Testis (tissue), 3 donors: Measurements from ENCODE around the gene TRIM16. TPM values are rescaled to one million over a fixed set of nuclear protein-coding genes. Genes with fewer than 3 reads are reported as not detected.
"Not testable (repeated sequence)": the region's sequence is repeated elsewhere in the genome, so short reads cannot be mapped to it uniquely, and the experiment has no call there.

Source experiments
- DNase-seq: peaks from one replicate; pipeline ENCODE4 v3.0.0-alpha.2; 2019
- H3K27ac ChIP-seq, 2 donors: fragments of 200-600 bp; sonication (generic); one replicate each; pipeline ENCODE4 v1.5.1; 2019
- H3K27me3 ChIP-seq: fragments of 200-600 bp; sonication (generic); one replicate; pipeline ENCODE4 v1.5.1; 2019
- H3K36me3 ChIP-seq: fragments of 200-600 bp; sonication (generic); one replicate; pipeline ENCODE4 v1.5.1; 2017; ENCODE audit warnings: low read depth; ENCODE audit errors: missing control alignments
- H3K4me1 ChIP-seq: fragments of 200-600 bp; sonication (generic); one replicate; pipeline ENCODE4 v1.5.1; 2019
- H3K4me3 ChIP-seq, 2 donors: fragments of 200-600 bp; sonication (generic); one replicate each; pipeline ENCODE4 v1.5.1; 2017 to 2019
- H3K9me3 ChIP-seq: fragments of 200-600 bp; sonication (generic); one replicate; pipeline ENCODE4 v1.5.1; 2017
- WGBS, 2 donors: methylation state at CpG; one replicate each; pipeline ENCODE4 v1.1.5; 2018; 5-methylcytosine and 5-hydroxymethylcytosine counted together
- intact Hi-C: fragments of 100-400 bp; cut with DNase I; formaldehyde crosslinking; loops from one replicate; pipeline ENCODE4 v1.15.1; 2023; ENCODE audit warnings: low total_unique reads
- polyA plus RNA-seq: library from polyadenylated mRNA; stranded (reverse); fragments of 350-450 nt; fragmentation: Illumina TruSeq; extraction: RNeasy Lipid Tissue Mini Kit (QIAGEN cat#74804); gene quantifications from one replicate; pipeline ENCODE4 v1.2.3, GENCODE V29; 2014; ENCODE audit warnings: low read depth, low replicate concordance; ENCODE audit not compliant: insufficient read depth
- total RNA-seq, 2 donors: library from RNA; depleted of rRNA; stranded (reverse); fragments of >200 nt; gene quantifications; one replicate each; pipeline ENCODE4 v1.2.3, GENCODE V29; 2016

TRIM16 gene
- total and polyA plus RNA-seq, 3 donors from 2014 or later = 24.4 to 52.5 (median 38.3) TPM

- 89 to 96% methylated on average over 2 of the region's 2 CpGs for WGBS, 2 donors
- H3K4me3 ChIP-seq, H3K4me1 ChIP-seq, H3K27me3 ChIP-seq, intact Hi-C loops, H3K27ac ChIP-seq, DNase-seq, H3K9me3 ChIP-seq, H3K36me3 ChIP-seq: not testable (repeated sequence)
These were observed 53.1 kb downstream of the TRIM16 start for GRCh38 chr17:15630930-15631453.

GRCh38 chr17:15629991-15630390 lies 54.1 kb downstream of the TRIM16 start:
- H3K9me3 ChIP-seq, H3K27ac ChIP-seq, H3K36me3 ChIP-seq, intact Hi-C loops, H3K4me1 ChIP-seq, DNase-seq, H3K4me3 ChIP-seq, H3K27me3 ChIP-seq: not testable (repeated sequence)
- 62 to 81% methylated on average over 7 of the region's 7 CpGs for WGBS, 2 donors

GRCh38 chr17:15623661-15624209 lies 60.4 kb downstream of the TRIM16 start:
- H3K4me3 ChIP-seq, H3K27ac ChIP-seq, H3K36me3 ChIP-seq, H3K27me3 ChIP-seq, H3K4me1 ChIP-seq, intact Hi-C loops, H3K9me3 ChIP-seq, DNase-seq: not testable (repeated sequence)
- 81 to 85% methylated on average over 3 of the region's 3 CpGs for WGBS, 2 donors

GRCh38 chr17:15623255-15623654 lies 60.9 kb downstream of the TRIM16 start:
- not testable (repeated sequence) for DNase-seq

GRCh38 chr17:15622124-15622523 lies 62.0 kb downstream of the TRIM16 start:
- intact Hi-C loops, H3K4me1 ChIP-seq, H3K4me3 ChIP-seq, H3K27ac ChIP-seq, DNase-seq, H3K27me3 ChIP-seq, H3K9me3 ChIP-seq, H3K36me3 ChIP-seq: not testable (repeated sequence)
- WGBS, 2 donors = 89 to 91% methylated on average over 4 to 7 of the region's 8 CpGs

More at GRCh38 chr17:15623255-15623654, 60.9 kb downstream of the TRIM16 start:
- H3K4me3 ChIP-seq, H3K36me3 ChIP-seq, H3K4me1 ChIP-seq, intact Hi-C loops, H3K27ac ChIP-seq, H3K9me3 ChIP-seq, H3K27me3 ChIP-seq: not testable (repeated sequence)
- WGBS, 2 donors = 82 to 96% methylated on average over 3 of the region's 4 CpGs

GRCh38 chr17:15619331-15620058 lies 64.6 kb downstream of the TRIM16 start, which contains the start of gene FBXW10B:
FBXW10B (minus strand) TSS chr17:15619704; CDS start chr17:15619512, 192 bp downstream.
- H3K36me3 ChIP-seq, DNase-seq, intact Hi-C loops, H3K4me3 ChIP-seq, H3K27me3 ChIP-seq, H3K27ac ChIP-seq, H3K4me1 ChIP-seq, H3K9me3 ChIP-seq: not testable (repeated sequence)
- WGBS, 2 donors = 49 to 55% methylated on average over 11 of the region's 12 CpGs

- H3K27me3 ChIP-seq, intact Hi-C loops: not testable (repeated sequence)
- WGBS, 2 donors = 65 to 71% methylated on average over 4 of the region's 4 CpGs
These were observed 67.3 kb downstream of the TRIM16 start for GRCh38 chr17:15616828-15617227.

GRCh38 chr17:15615850-15616249 lies 68.3 kb downstream of the TRIM16 start:
- H3K4me1 ChIP-seq, H3K27ac ChIP-seq, H3K9me3 ChIP-seq, DNase-seq, H3K36me3 ChIP-seq, H3K27me3 ChIP-seq, H3K4me3 ChIP-seq, intact Hi-C loops: not testable (repeated sequence)
- 48 to 50% methylated on average over 6 of the region's 6 CpGs for WGBS, 2 donors

More at GRCh38 chr17:15616828-15617227, 67.3 kb downstream of the TRIM16 start:
- H3K36me3 ChIP-seq, H3K9me3 ChIP-seq, DNase-seq, H3K4me3 ChIP-seq, H3K27ac ChIP-seq, H3K4me1 ChIP-seq: not testable (repeated sequence)

- H3K27ac ChIP-seq = not testable (repeated sequence)
These were observed 71.0 kb downstream of the TRIM16 start for GRCh38 chr17:15613111-15613510.

GRCh38 chr17:15592960-15593359 lies 91.2 kb downstream of the TRIM16 start:
- H3K27ac ChIP-seq, H3K4me1 ChIP-seq, H3K4me3 ChIP-seq, intact Hi-C loops, H3K27me3 ChIP-seq, H3K36me3 ChIP-seq, DNase-seq, H3K9me3 ChIP-seq: not testable (repeated sequence)
- 92 to 93% methylated on average over 8 of the region's 8 CpGs for WGBS, 2 donors

More at GRCh38 chr17:15613111-15613510, 71.0 kb downstream of the TRIM16 start:
- intact Hi-C loops, H3K27me3 ChIP-seq, H3K4me1 ChIP-seq, DNase-seq, H3K4me3 ChIP-seq, H3K9me3 ChIP-seq, H3K36me3 ChIP-seq: not testable (repeated sequence)
- WGBS, 2 donors = 83 to 100% methylated on average over 1 of the region's 1 CpG

GRCh38 chr17:15591986-15592385 lies 92.1 kb downstream of the TRIM16 start:
- H3K27me3 ChIP-seq, H3K4me3 ChIP-seq, H3K4me1 ChIP-seq, H3K9me3 ChIP-seq, H3K36me3 ChIP-seq, intact Hi-C loops, DNase-seq, H3K27ac ChIP-seq: not testable (repeated sequence)
- 56 to 62% methylated on average over 5 of the region's 5 CpGs for WGBS, 2 donors

- H3K4me3 ChIP-seq, H3K27me3 ChIP-seq, DNase-seq, H3K9me3 ChIP-seq, intact Hi-C loops, H3K36me3 ChIP-seq, H3K4me1 ChIP-seq, H3K27ac ChIP-seq: not testable (repeated sequence)
- WGBS, 2 donors = 93 to 100% methylated on average over 1 of the region's 1 CpG
These were observed 93.3 kb downstream of the TRIM16 start for GRCh38 chr17:15590844-15591243.
